Activated CD8-positive, alpha-beta T cell treated with anti-CD3 and anti-CD28 coated beads for 36 hours (primary cell): Measurements from ENCODE around the gene GPER1. TPM values are rescaled to one million over a fixed set of nuclear protein-coding genes. Genes with fewer than 3 reads are reported as not detected.

Experiments used
- ATAC-seq: fragments of 200-7000 bp; cut with Tn5 transposase; one replicate; pipeline ENCODE4 v1.10.0; 2021; ENCODE audit warnings: mild to moderate bottlenecking, moderate library complexity
- CTCF ChIA-PET: fragments of 350-600 bp; sonication (Branson Sonifier 250); formaldehyde crosslinking; loops from one replicate; lab custom pipeline; 2021; ENCODE audit warnings: antibody characterized with exemption; lab: Charles Lee
- POLR2A ChIA-PET: fragments of 350-600 bp; sonication (Branson Sonifier 250); formaldehyde crosslinking; loops from one replicate; lab custom pipeline; 2021; ENCODE audit warnings: antibody characterized with exemption; lab: Charles Lee
- DNase-seq: peaks from one replicate; pipeline ENCODE4 v3.0.0-alpha.2; 2020
- H3K27ac Mint-ChIP-seq: one replicate; pipeline ENCODE4 v1.8.0; 2021; ENCODE audit warnings: mild to moderate bottlenecking, mixed read lengths
- H3K27me3 Mint-ChIP-seq: one replicate; pipeline ENCODE4 v1.8.0; 2021; ENCODE audit warnings: mixed read lengths
- H3K36me3 Mint-ChIP-seq: one replicate; pipeline ENCODE4 v1.8.0; 2021; ENCODE audit warnings: low read depth, mixed read lengths
- H3K4me1 Mint-ChIP-seq: one replicate; pipeline ENCODE4 v1.8.0; 2021; ENCODE audit warnings: low read depth, mixed read lengths
- H3K4me3 Mint-ChIP-seq: one replicate; pipeline ENCODE4 v1.8.0; 2021; ENCODE audit warnings: mild to moderate bottlenecking, moderate library complexity, mixed read lengths
- H3K9me3 Mint-ChIP-seq: one replicate; pipeline ENCODE4 v1.8.0; 2021; ENCODE audit warnings: mixed read lengths
- CTCF ChIP-seq: fragments of 200-600 bp; IDR thresholded peaks from one replicate; pipeline ENCODE4 v1.8.0; 2022; ENCODE audit warnings: antibody characterized with exemption, mild to moderate bottlenecking
- intact Hi-C: fragments of 100-400 bp; cut with micrococcal nuclease; formaldehyde crosslinking; loops from one replicate; pipeline ENCODE4 v1.10.0; 2022
- total RNA-seq, 2 experiments: library from RNA; stranded (reverse); gene quantifications; one replicate each; pipeline ENCODE4 v1.2.3, GENCODE V29; 2021

The GPER1 gene
- total RNA-seq, 2 experiments from 2014 or later, result 0.16 to 0.18 TPM

- no peak for DNase-seq
- Mint-ChIP-seq H3K4me1 (peaks cover 4% of the 10 kb centered on the region), H3K27ac (no peak overlapping the region), H3K36me3 (no peaks in the 10 kb centered on the region), H3K4me3 (no peak overlapping the region), H3K27me3 (no peaks in the 10 kb centered on the region), H3K9me3 (no peaks in the 10 kb centered on the region)
- ChIA-PET CTCF (interaction anchor here (7.5 kb wide), 1 partner anchor 68 kb away, joined by 204 read pairs; no protein-coding TSS in a partner anchor), POLR2A (interaction anchor here (0.7 kb wide), 1 partner anchor 70 kb away, joined by 3 read pairs; no protein-coding TSS in a partner anchor)
- intact Hi-C loops, result no loop called here
- no peak for ATAC-seq
- no peak for TF ChIP-seq CTCF
Measured at GRCh38 chr7:1063361-1063760, 24.6 kb upstream of the GPER1 start.

- H3K27ac Mint-ChIP-seq, result no peak overlapping the region
- H3K27me3 Mint-ChIP-seq, result no peaks in the 10 kb centered on the region
- H3K9me3 Mint-ChIP-seq, result no peaks in the 10 kb centered on the region
- peaks cover 4% of the 10 kb centered on the region for H3K4me1 Mint-ChIP-seq
- intact Hi-C loops, result no loop called here
- ChIA-PET POLR2A (interaction anchor here (1.8 kb wide), 1 partner anchor 71 kb away, joined by 13 read pairs; no protein-coding TSS in a partner anchor), CTCF (interaction anchor here (0.6 to 7.5 kb wide), 16 partner anchors 11 to 621 kb away, joined by 3 to 204 read pairs (median 7); partner anchors contain the start of gene GPR146)
- no peak for TF ChIP-seq CTCF
- H3K4me3 Mint-ChIP-seq, result no peak overlapping the region
- no peaks in the 10 kb centered on the region for H3K36me3 Mint-ChIP-seq
- no peak for DNase-seq
- no peak for ATAC-seq
Measured at GRCh38 chr7:1064581-1064980, 23.3 kb upstream of the GPER1 start.

- ATAC-seq (no peak), DNase-seq (no peak)
- Mint-ChIP-seq H3K36me3 (no peaks in the 10 kb centered on the region), H3K4me1 (peaks cover 4% of the 10 kb centered on the region), H3K27me3 (no peaks in the 10 kb centered on the region), H3K27ac (no peak overlapping the region), H3K4me3 (no peak overlapping the region), H3K9me3 (no peaks in the 10 kb centered on the region)
- ChIA-PET POLR2A (interaction anchor here (1.0 to 1.8 kb wide), 4 partner anchors 15 to 72 kb away, joined by 3 to 13 read pairs (median 4); partner anchors contain the start of gene GPR146), CTCF (interaction anchor here (0.6 to 7.5 kb wide), 38 partner anchors 8 to 620 kb away, joined by 3 to 204 read pairs (median 4); partner anchors contain the start of genes COX19 and GPR146)
- no peak for TF ChIP-seq CTCF
- intact Hi-C loops, result loop anchor here (5.0 kb wide), 1 partner anchor 73 kb away; no protein-coding TSS in a partner anchor
Measured at GRCh38 chr7:1065263-1065584, 22.7 kb upstream of the GPER1 start.

- ATAC-seq (peak; percentile 98), DNase-seq (peak; percentile 89)
- Mint-ChIP-seq H3K9me3 (peaks cover under 1% of the 10 kb centered on the region), H3K36me3 (no peaks in the 10 kb centered on the region), H3K4me3 (no peak overlapping the region), H3K4me1 (peaks cover 4% of the 10 kb centered on the region), H3K27ac (no peak overlapping the region), H3K27me3 (no peaks in the 10 kb centered on the region)
- POLR2A ChIA-PET, result interaction anchor here (1.0 to 1.8 kb wide), 4 partner anchors 14 to 72 kb away, joined by 3 to 13 read pairs (median 4); partner anchors contain the start of gene GPR146
- CTCF ChIA-PET, result interaction anchor here (0.6 to 7.5 kb wide), 38 partner anchors 9 to 185 kb away, joined by 3 to 204 read pairs (median 4); partner anchors contain the start of genes COX19 and GPR146
- peak; percentile 95 for TF ChIP-seq CTCF
- intact Hi-C loops, result loop anchor here (5.0 kb wide), 1 partner anchor 73 kb away; no protein-coding TSS in a partner anchor
Measured at GRCh38 chr7:1065585-1066241, 22.2 kb upstream of the GPER1 start.

GRCh38 chr7:1066242-1066588, 21.7 kb upstream of the GPER1 start:
- no peaks in the 10 kb centered on the region for H3K27me3 Mint-ChIP-seq
- ATAC-seq (no peak), DNase-seq (no peak)
- H3K36me3 Mint-ChIP-seq, result no peaks in the 10 kb centered on the region
- ChIA-PET CTCF (interaction anchor here (0.9 to 7.5 kb wide), 31 partner anchors 9 to 185 kb away, joined by 3 to 204 read pairs (median 6); partner anchors contain the start of genes COX19 and GPR146), POLR2A (interaction anchor here (0.7 to 1.7 kb wide), 4 partner anchors 14 to 73 kb away, joined by 3 to 6 read pairs (median 3); partner anchors contain the start of gene GPR146)
- no peak overlapping the region for H3K4me3 Mint-ChIP-seq
- peaks cover 1% of the 10 kb centered on the region for H3K9me3 Mint-ChIP-seq
- peaks cover 4% of the 10 kb centered on the region for H3K4me1 Mint-ChIP-seq
- intact Hi-C loops, result loop anchor here (5.0 kb wide), 1 partner anchor 74 kb away; no protein-coding TSS in a partner anchor
- no peak overlapping the region for H3K27ac Mint-ChIP-seq
- no peak for TF ChIP-seq CTCF
